Naive thymus-derived CD4-positive, alpha-beta T cell (primary cell): ENCODE data around the gene CCDC83. TPM values are rescaled to one million over a fixed set of nuclear protein-coding genes. Genes with fewer than 3 reads are reported as not detected.

Experiments
- ATAC-seq: fragments of 150-1000 bp; cut with Tn5 transposase; 2 replicates; pipeline ENCODE4 v1.10.0; 2021; ENCODE audit warnings: mild to moderate bottlenecking, moderate library complexity
- CTCF ChIA-PET: fragments of 350-600 bp; sonication (Branson Sonifier 250); formaldehyde crosslinking; loops from one replicate; lab custom pipeline; 2021; ENCODE audit warnings: antibody characterized with exemption; lab: Charles Lee
- POLR2A ChIA-PET: fragments of 350-600 bp; sonication (Branson Sonifier 250); formaldehyde crosslinking; loops from one replicate; lab custom pipeline; 2021; ENCODE audit warnings: antibody characterized with exemption, inconsistent platforms; lab: Charles Lee
- DNase-seq, 9 donors: peaks; one replicate each; pipeline versions ENCODE4 v3.0.0 to v3.0.0-alpha.2; 2020 to 2022; ENCODE audit warnings: mixed read lengths in 1 of 9
- H3K27ac ChIP-seq: one replicate; pipeline ENCODE4 v1.7.0; 2013; ENCODE audit warnings: mild to moderate bottlenecking, low read depth, low read length, moderate library complexity
- H3K27me3 ChIP-seq, 2 donors: one replicate each; pipeline ENCODE4 v1.7.0; 2013; ENCODE audit warnings: low read length in 2 of 2, mild to moderate bottlenecking in 2 of 2, moderate library complexity in 2 of 2; ENCODE audit not compliant: control insufficient read depth in 2 of 2, insufficient read depth in 2 of 2
- H3K36me3 ChIP-seq, 3 experiments: 1 replicate in 2 of 3; 2 replicates in 1 of 3; pipeline ENCODE4 v1.7.0; 2013; ENCODE audit warnings: low read length in 3 of 3, mild to moderate bottlenecking in 3 of 3, moderate library complexity in 1 of 3; ENCODE audit not compliant: insufficient read depth in 3 of 3, control insufficient read depth in 2 of 3
- H3K4me1 ChIP-seq, 2 donors: one replicate each; pipeline ENCODE4 v1.7.0; 2013; ENCODE audit warnings: low read length in 2 of 2, mild to moderate bottlenecking in 2 of 2, moderate library complexity in 1 of 2; ENCODE audit not compliant: control insufficient read depth in 2 of 2, insufficient read depth in 2 of 2
- H3K4me3 ChIP-seq: 2 replicates; pipeline ENCODE4 v1.7.0; 2013; ENCODE audit warnings: mild to moderate bottlenecking, low read length
- H3K9me3 ChIP-seq, 3 experiments: 1 replicate in 2 of 3; 2 replicates in 1 of 3; pipeline ENCODE4 v1.7.0; 2013; ENCODE audit warnings: low read length in 3 of 3; ENCODE audit not compliant: control insufficient read depth in 2 of 3
- H3K27ac Mint-ChIP-seq, 9 donors: one replicate each; pipeline ENCODE4 v1.8.0; 2020 to 2022; ENCODE audit warnings: mixed read lengths in 9 of 9, mild to moderate bottlenecking in 8 of 9, moderate library complexity in 5 of 9, inconsistent platforms in 2 of 9
- H3K27me3 Mint-ChIP-seq, 5 donors: one replicate each; pipeline ENCODE4 v1.8.0; 2021 to 2022; ENCODE audit warnings: mixed read lengths in 5 of 5, mild to moderate bottlenecking in 1 of 5
- H3K36me3 Mint-ChIP-seq, 5 donors: one replicate each; pipeline ENCODE4 v1.8.0; 2020 to 2022; ENCODE audit warnings: mixed read lengths in 5 of 5, mild to moderate bottlenecking in 3 of 5, inconsistent platforms in 1 of 5
- H3K4me1 Mint-ChIP-seq, 7 donors: one replicate each; pipeline ENCODE4 v1.8.0; 2020 to 2022; ENCODE audit warnings: mixed read lengths in 7 of 7, mild to moderate bottlenecking in 3 of 7, inconsistent platforms in 1 of 7
- H3K4me3 Mint-ChIP-seq, 10 donors: one replicate each; pipeline ENCODE4 v1.8.0; 2020 to 2022; ENCODE audit warnings: mild to moderate bottlenecking in 10 of 10, mixed read lengths in 10 of 10, moderate library complexity in 6 of 10, inconsistent platforms in 2 of 10
- H3K9me3 Mint-ChIP-seq, 11 donors: one replicate each; pipeline ENCODE4 v1.8.0; 2020 to 2022; ENCODE audit warnings: mixed read lengths in 11 of 11, mild to moderate bottlenecking in 4 of 11, inconsistent platforms in 1 of 11, moderate library complexity in 1 of 11
- intact Hi-C, 2 donors: fragments of 100-400 bp; cut with micrococcal nuclease; formaldehyde crosslinking; loops; one replicate each; pipeline ENCODE4 v1.15.1; 2023
- polyA plus RNA-seq, 2 donors: library from polyadenylated mRNA; unstranded; fragments of 300-500 nt; fragmentation: Illumina TruSeq; gene quantifications; one replicate each; pipeline ENCODE4 v1.2.3, GENCODE V29; 2021
- total RNA-seq, 6 experiments: library from RNA in 5 of 6; stranded (reverse) in 5 of 6; gene quantifications; 1 replicate in 5 of 6; 2 replicates in 1 of 6; pipeline ENCODE4 v1.2.3 and lab custom pipeline; 2021 to 2026

CCDC83 gene
- total and polyA plus RNA-seq, 7 experiments from 2014 or later = not detected

DNA sequence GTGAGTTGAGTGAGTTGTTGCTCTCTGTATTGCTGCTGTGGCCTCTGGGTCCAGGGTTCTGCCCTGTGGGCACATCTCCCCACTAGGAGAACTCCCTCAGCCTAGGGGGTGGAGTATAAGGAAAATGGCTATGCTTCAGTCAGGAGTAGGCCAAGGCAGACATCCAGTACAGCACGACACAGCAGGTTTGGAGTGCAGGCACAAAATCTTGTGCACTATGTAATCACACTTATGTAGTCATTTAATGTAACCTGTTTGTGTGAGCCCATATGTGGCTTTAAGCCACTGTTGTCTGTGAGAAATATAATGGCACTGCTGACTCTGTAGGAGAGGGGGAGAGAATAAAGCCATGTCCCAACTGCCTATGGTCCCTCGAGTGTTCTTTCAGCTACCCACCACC lies 90.1 kb downstream of the CCDC83 start:
- peak overlapping the region in 1 of 9 donors; percentile 30 for H3K27ac Mint-ChIP-seq
- Histone ChIP-seq H3K27ac (no peak overlapping the region), H3K36me3 (no peaks in the 10 kb centered on the region), H3K4me3 (no peak overlapping the region), H3K4me1 (no peaks in the 10 kb centered on the region), H3K27me3 (no peaks in the 10 kb centered on the region), H3K9me3 (peaks cover 0 to 11% (median 0%) of the 10 kb centered on the region in 3 experiments)
- ATAC-seq (no peak), DNase-seq (no peak)
- ChIA-PET CTCF (no interaction called here), POLR2A (no interaction called here)
- intact Hi-C loops = loop anchor here in 1 of 2 donors (10.0 kb wide), 2 partner anchors 350 to 510 kb away; no protein-coding TSS in a partner anchor
- H3K36me3 Mint-ChIP-seq = peaks cover 0 to 26% (median 4%) of the 10 kb centered on the region in 5 donors
- H3K27me3 Mint-ChIP-seq = no peaks in the 10 kb centered on the region
- no peak overlapping the region for H3K4me3 Mint-ChIP-seq
- H3K4me1 Mint-ChIP-seq = peaks cover 0 to 33% (median 0%) of the 10 kb centered on the region in 7 donors
- peaks cover 8 to 26% (median 11%) of the 10 kb centered on the region in 11 donors for H3K9me3 Mint-ChIP-seq

GRCh38 chr11:85945788-85946187 lies 90.6 kb downstream of the CCDC83 start:
- peak; percentile 41 for ATAC-seq
- no peaks in the 10 kb centered on the region for H3K4me1 ChIP-seq
- POLR2A ChIA-PET = no interaction called here
- H3K4me3 Mint-ChIP-seq = no peak overlapping the region
- no peak overlapping the region for H3K27ac ChIP-seq
- intact Hi-C loops = loop anchor here in 1 of 2 donors (10.0 kb wide), 2 partner anchors 351 to 509 kb away; no protein-coding TSS in a partner anchor
- H3K27ac Mint-ChIP-seq = no peak overlapping the region
- H3K36me3 Mint-ChIP-seq = peaks cover 0 to 26% (median 4%) of the 10 kb centered on the region in 5 donors
- H3K27me3 Mint-ChIP-seq = no peaks in the 10 kb centered on the region
- CTCF ChIA-PET = no interaction called here
- H3K36me3 ChIP-seq = no peaks in the 10 kb centered on the region
- DNase-seq = no peak
- no peaks in the 10 kb centered on the region for H3K27me3 ChIP-seq
- H3K4me3 ChIP-seq = no peak overlapping the region
- H3K4me1 Mint-ChIP-seq = peaks cover 0 to 33% (median 0%) of the 10 kb centered on the region in 7 donors
- H3K9me3 Mint-ChIP-seq = peaks cover 9 to 30% (median 13%) of the 10 kb centered on the region in 11 donors
- peaks cover 0 to 13% (median 0%) of the 10 kb centered on the region in 3 experiments for H3K9me3 ChIP-seq

GRCh38 chr11:85946221-85946620 lies 91.0 kb downstream of the CCDC83 start:
- Histone ChIP-seq H3K4me3 (no peak overlapping the region), H3K36me3 (no peaks in the 10 kb centered on the region), H3K27me3 (no peaks in the 10 kb centered on the region), H3K4me1 (no peaks in the 10 kb centered on the region), H3K9me3 (peaks cover 0 to 17% (median 0%) of the 10 kb centered on the region in 3 experiments), H3K27ac (no peak overlapping the region)
- intact Hi-C loops = loop anchor here in 1 of 2 donors (10.0 kb wide), 2 partner anchors 351 to 509 kb away; no protein-coding TSS in a partner anchor
- ATAC-seq (no peak), DNase-seq (no peak)
- Mint-ChIP-seq H3K9me3 (peaks cover 10 to 34% (median 16%) of the 10 kb centered on the region in 11 donors), H3K36me3 (peaks cover 0 to 27% (median 5%) of the 10 kb centered on the region in 5 donors), H3K4me1 (peaks cover 0 to 34% (median 0%) of the 10 kb centered on the region in 7 donors), H3K27ac (peak overlapping the region in 2 of 9 donors; percentile 15 to 34), H3K27me3 (no peaks in the 10 kb centered on the region), H3K4me3 (no peak overlapping the region)
- CTCF ChIA-PET = no interaction called here
- POLR2A ChIA-PET = no interaction called here

DNA sequence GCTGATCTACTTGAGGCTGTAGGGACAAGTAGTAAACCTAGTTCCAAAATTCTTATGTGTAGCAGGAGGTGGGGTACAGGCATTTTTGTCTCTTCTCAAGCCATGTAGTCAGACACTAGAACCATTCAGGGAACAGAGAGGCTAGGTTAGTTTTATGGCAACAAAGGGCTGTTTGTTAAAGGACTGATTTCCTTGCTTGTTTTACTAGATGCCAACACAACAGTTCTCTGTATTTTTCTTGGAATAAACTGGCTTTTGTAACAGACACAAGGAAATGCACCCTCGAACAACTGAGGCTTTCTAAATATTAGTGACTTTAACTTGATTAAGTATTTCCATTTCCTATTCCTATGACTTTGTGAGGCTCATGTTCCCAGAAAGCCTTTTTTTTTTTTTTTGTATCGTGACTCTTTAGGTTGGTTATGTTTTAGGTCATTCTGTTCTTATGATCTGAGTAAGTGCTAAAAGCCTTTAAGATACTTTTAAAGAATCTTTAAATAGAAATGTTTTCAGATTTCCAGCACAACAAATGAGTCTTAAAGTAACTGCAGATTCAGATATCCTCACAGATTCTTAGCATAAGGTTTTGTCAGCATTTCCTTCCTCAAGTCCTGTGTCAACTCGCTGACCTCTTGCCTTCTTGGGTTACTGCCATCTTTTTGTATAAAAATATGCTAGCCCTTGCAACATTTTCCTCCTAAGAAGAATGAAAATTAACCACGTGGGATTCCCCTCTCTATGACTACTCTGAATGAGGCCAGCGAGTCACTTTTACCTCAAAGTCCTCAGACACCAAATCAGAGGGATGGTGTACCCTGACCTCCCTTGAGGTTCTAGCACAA lies 92.5 kb downstream of the CCDC83 start:
- DNase-seq = no peak
- no peak overlapping the region for H3K27ac ChIP-seq
- H3K9me3 Mint-ChIP-seq = peaks cover 11 to 46% (median 22%) of the 10 kb centered on the region in 11 donors
- POLR2A ChIA-PET = no interaction called here
- peaks cover 0 to 22% (median 0%) of the 10 kb centered on the region in 3 experiments for H3K9me3 ChIP-seq
- CTCF ChIA-PET = no interaction called here
- H3K36me3 ChIP-seq = no peaks in the 10 kb centered on the region
- H3K4me3 ChIP-seq = no peak overlapping the region
- no peaks in the 10 kb centered on the region for H3K27me3 Mint-ChIP-seq
- peaks cover 0 to 36% (median 0%) of the 10 kb centered on the region in 7 donors for H3K4me1 Mint-ChIP-seq
- peaks cover 0 to 37% (median 8%) of the 10 kb centered on the region in 5 donors for H3K36me3 Mint-ChIP-seq
- intact Hi-C loops = loop anchor here in 1 of 2 donors (10.0 kb wide), 2 partner anchors 353 to 507 kb away; no protein-coding TSS in a partner anchor
- peak; percentile 68 for ATAC-seq
- no peaks in the 10 kb centered on the region for H3K4me1 ChIP-seq
- no peak overlapping the region for H3K4me3 Mint-ChIP-seq
- no peaks in the 10 kb centered on the region for H3K27me3 ChIP-seq
- H3K27ac Mint-ChIP-seq = peak overlapping the region in 1 of 9 donors; percentile 69

GRCh38 chr11:85948884-85949283 lies 93.7 kb downstream of the CCDC83 start:
- peaks cover 15 to 58% (median 29%) of the 10 kb centered on the region in 11 donors for H3K9me3 Mint-ChIP-seq
- Histone ChIP-seq H3K27me3 (no peaks in the 10 kb centered on the region), H3K4me1 (no peaks in the 10 kb centered on the region), H3K36me3 (peaks cover 0 to under 1% (median 0%) of the 10 kb centered on the region in 3 experiments), H3K9me3 (peaks cover 0 to 31% (median 0%) of the 10 kb centered on the region in 3 experiments), H3K27ac (no peak overlapping the region), H3K4me3 (no peak overlapping the region)
- H3K36me3 Mint-ChIP-seq = peaks cover 4 to 49% (median 15%) of the 10 kb centered on the region in 5 donors
- H3K4me3 Mint-ChIP-seq = peak overlapping the region in 1 of 10 donors; percentile 16
- H3K4me1 Mint-ChIP-seq = peaks cover 0 to 37% (median 0%) of the 10 kb centered on the region in 7 donors
- intact Hi-C loops = loop anchor here in 1 of 2 donors (10.0 kb wide), 2 partner anchors 354 to 506 kb away; no protein-coding TSS in a partner anchor
- no peak for DNase-seq
- no peaks in the 10 kb centered on the region for H3K27me3 Mint-ChIP-seq
- ChIA-PET CTCF (no interaction called here), POLR2A (no interaction called here)
- peak overlapping the region in 1 of 9 donors; percentile 56 for H3K27ac Mint-ChIP-seq
- ATAC-seq = no peak

DNA sequence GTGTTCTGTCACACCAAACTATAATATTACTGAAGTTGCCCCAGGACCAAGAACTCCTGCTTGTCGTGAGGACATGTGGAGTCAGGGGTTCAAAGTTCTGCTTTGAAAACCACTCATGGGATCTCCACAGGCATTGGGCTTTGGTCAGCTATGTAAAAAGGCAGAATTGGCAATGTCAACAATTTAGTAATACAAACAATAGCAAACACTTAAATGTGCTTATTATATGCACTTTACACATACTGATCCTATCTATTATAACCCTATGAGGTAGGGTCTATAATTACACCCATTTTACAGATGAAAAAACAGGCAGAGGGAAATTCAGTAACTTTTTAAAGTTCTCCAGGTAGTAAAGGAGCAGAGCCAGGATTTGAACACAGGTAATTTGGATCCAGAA lies 94.6 kb downstream of the CCDC83 start:
- Mint-ChIP-seq H3K27ac (no peak overlapping the region), H3K27me3 (no peaks in the 10 kb centered on the region), H3K36me3 (peaks cover 8 to 54% (median 23%) of the 10 kb centered on the region in 5 donors), H3K4me3 (no peak overlapping the region), H3K4me1 (peaks cover 0 to 39% (median 0%) of the 10 kb centered on the region in 7 donors), H3K9me3 (peaks cover 20 to 60% (median 29%) of the 10 kb centered on the region in 11 donors)
- H3K9me3 ChIP-seq = peaks cover 0 to 30% (median 0%) of the 10 kb centered on the region in 3 experiments
- no peak overlapping the region for H3K27ac ChIP-seq
- DNase-seq (no peak), ATAC-seq (no peak)
- H3K4me1 ChIP-seq = no peaks in the 10 kb centered on the region
- ChIA-PET CTCF (no interaction called here), POLR2A (no interaction called here)
- intact Hi-C loops = loop anchor here in 1 of 2 donors (10.0 kb wide), 2 partner anchors 355 to 505 kb away; no protein-coding TSS in a partner anchor
- peaks cover 0 to 7% (median 0%) of the 10 kb centered on the region in 3 experiments for H3K36me3 ChIP-seq
- H3K27me3 ChIP-seq = no peaks in the 10 kb centered on the region
- H3K4me3 ChIP-seq = no peak overlapping the region
